HG03064 (cell line): Measurements from ENCODE around the gene SYK.
"Not testable (repeated sequence)": the region's sequence is repeated elsewhere in the genome, so short reads cannot be mapped to it uniquely, and the experiment has no call there.

Experiments used
- ATAC-seq: cut with Tn5 transposase; IDR thresholded peaks from one replicate; pipeline ENCODE4 v1.9.1; 2021; ENCODE audit warnings: low read depth; ENCODE audit not compliant: unreplicated experiment

The SYK gene

DNA sequence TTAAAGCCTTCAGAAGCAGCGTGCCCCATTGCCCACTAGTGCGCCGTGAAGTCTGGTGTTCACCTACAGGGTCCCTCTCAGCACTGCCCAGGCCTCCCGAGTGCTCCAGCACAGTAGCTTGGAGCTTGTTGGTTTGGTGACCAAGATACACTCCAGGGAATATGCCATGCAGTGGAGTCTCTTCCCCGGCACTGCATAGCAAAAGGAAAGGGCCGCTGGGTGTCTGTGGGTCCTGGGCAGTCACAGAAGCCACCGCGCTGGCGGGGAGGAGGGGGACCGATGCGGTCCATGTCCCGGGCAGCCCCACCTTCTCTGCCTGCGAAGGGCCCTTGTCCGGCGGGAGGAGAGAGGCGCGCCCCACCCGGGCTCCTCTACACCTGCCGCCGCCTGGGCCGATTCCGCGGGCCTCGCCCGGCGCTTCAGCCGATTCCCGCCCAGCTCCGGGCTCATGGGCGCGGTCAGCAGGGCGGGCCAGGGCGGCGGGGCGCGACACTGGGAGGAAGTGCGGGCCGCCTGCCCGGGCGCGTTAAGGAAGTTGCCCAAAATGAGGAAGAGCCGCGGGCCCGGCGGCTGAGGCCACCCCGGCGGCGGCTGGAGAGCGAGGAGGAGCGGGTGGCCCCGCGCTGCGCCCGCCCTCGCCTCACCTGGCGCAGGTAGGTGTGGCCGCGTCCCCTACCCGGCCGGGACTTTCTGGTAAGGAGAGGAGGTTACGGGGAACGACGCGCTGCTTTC is at the start of gene SYK:
Gene SYK, plus strand, starts transcription at position 579 of the 732 bp plus-strand sequence. CDS start 42,080 bp downstream, outside the sequence.
- ATAC-seq: peak; percentile 36

DNA sequence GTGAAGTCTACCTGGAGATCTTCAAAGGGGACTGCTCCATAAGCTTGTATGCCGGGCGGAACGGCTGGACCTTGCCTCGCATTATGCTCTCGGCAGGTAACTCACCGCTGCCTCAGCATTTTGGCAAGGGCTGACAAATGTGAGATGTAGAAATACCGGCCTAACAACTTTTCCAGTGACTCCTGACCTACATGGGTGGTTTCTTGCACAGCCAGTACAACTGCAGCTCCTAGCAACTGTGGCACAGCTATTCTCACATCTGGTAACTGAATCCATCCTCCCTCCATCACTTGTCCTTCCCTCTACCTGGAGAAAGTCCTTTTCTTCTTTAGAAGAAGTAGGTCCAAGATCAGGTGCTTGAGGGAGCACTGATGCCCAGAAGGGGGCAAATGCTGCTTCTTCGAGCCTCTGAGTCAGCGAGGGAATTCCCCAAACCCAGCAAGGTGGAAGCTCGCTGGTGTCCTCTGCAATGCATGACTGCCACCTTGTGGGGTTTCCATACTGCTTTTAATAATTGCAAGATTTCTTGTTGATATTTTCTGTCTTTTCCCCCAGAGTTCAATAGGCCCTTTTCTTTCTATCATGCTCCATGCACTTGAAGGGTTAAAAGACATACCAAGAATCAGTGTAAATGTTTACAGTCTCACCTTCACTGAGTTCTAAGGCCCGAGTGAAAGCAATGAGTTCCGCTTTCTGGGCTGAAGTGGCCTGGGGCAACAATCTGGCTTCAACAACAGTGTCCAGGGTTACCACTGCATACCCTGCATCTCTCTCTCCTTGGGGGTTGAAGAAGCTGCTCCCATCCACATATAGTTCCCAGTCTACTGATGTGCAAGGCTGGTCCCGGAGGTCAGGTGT is 45.9 kb upstream of the SYK start:
- ATAC-seq: not testable (repeated sequence)

DNA sequence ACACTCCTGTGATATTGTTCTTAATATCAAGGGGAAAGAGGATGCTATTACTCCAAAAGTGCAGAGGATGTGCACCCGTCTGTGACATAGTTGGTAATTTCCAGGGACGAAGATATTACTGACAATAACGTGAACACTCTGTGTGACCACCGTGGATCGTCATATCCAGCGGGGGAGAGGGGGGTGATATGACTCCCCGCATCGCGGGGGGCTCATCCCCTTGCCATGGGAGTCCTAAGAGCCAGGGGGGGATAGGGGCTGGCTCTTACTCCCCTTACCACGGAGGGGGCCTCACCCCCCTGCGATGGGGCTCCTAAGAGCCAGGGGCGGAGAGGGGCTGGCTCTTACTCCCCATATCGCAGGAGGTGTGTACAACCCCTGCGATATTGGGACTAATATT is 41.0 kb upstream of the SYK start:
- ATAC-seq: not testable (repeated sequence)

DNA sequence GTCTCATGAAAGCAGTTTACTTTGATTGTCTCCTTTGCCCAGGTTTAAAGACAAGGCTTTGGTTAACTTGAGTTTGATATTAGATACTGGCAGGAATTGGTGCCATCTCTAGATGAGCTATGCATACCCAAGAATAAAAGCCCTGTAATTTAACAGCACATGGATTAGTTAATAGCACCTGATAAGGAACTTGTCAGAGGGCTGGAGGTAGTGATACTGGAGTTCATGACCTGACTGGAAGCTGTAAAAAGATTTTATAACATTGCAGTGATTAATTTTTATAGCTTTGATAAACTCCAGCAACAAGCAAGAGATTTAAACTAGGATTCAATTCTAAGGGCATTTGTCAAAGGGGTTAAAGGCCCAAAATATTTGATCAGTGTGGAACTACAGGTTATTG is 34.9 kb upstream of the SYK start:
- no peak for ATAC-seq

DNA sequence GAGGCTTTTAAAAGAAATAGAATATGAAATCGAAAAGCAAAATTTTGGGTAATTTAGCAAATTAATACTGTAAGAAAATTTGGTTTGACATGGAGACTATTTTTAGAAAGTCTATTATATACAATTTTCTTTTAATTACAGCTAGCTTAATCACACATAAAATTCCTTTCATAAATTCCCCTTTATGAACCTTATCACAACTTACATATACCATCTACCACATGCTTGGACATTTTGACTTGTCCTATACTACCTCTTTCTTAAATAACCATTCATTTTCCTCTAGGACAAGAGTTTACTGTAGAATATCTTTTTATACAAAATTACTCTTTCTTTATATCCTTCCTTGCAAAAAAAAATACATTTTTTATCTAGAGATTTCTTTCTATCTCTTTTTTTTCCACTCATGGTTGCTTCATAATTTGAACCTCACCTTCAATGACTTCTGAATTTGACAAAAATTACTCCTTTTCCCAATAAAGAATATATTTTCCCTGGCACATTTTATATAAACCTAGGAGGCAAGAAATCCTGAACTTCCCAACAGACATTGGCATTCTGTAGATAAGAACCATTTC is 34.0 kb upstream of the SYK start:
- no peak for ATAC-seq

DNA sequence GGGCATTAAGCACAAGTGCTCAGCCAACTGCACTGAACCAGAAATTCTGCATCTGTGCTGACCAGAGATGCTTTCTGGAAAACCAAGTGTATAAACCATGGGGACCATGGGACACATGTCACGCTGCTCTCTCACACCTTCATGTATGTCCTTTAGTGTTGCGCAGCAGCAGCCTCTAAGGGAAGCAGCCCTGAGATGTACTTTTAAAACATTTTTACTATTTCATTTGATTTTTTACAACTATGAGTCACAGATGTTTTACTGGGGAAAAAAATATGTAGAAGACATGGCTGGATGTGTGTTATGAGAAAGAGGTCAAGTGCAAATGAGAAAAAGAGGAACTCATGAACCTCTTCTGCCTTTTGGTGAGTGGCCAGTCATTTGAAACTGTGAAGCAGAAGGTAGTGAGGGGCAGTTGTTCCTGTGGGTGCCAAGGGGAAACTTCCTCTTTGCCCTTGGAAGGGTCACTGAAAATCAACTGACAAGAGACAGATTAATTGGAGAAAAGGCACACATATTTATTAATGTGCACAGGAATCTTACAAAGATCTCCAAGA is 31.4 kb upstream of the SYK start:
- no peak for ATAC-seq

DNA sequence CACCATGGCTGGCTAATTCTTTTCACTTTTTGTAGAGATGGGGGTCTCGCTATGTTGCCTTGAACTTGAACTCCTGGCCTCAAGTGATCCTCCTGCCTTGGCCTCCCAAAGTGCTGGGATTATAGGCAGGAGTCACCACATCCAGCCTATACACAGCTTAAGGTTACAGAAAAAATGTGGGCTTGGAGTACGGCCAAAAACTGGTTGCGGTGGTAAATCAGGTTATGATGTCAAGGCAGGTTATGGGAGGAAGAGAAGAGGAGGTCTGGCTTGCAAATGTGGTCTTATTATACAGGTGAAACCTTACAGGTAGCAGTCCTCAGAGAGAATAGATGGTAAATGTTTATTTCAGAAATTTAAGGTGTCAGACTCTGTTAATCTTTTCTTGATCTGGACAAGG is 30.7 kb upstream of the SYK start:
- ATAC-seq: no peak

DNA sequence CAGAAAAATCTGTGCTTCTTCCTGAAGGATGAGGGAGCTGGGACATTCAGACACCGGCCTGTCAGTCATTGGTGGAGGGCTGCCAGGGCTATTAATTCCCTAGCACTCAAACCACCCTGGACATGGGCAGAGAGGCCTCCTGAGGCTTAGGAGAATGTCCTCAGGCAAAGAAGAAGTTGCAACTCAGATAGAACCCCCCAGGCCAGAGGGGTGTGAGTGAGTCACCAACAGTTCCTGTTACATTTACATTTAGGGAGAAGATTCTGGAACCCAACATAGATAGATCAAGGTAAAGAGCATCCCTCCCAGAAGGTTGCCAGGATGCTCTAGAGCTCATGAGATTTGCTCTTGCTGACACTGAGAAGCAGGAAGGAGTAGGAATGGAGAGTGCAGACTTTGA is 29.2 kb upstream of the SYK start:
- ATAC-seq: no peak

DNA sequence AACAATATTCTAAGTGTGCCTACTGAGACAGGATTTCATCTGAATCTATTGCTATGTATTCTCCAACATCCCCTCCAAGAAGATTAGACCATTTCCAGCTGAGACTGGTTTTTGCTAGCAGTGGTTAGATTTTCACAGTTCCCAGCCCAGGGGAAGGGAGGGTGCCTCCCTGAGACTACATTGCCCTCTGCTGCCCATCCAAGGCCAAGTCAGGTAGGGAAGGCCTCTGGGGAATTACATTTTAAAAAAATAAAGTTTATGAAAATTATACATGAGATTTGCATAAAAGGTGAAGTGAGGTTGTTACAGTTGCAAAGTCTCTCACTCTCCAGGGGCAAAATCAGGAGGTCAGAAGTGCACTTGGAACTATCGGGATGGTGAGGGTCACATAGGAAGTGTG is 28.0 kb upstream of the SYK start:
- ATAC-seq: no peak

DNA sequence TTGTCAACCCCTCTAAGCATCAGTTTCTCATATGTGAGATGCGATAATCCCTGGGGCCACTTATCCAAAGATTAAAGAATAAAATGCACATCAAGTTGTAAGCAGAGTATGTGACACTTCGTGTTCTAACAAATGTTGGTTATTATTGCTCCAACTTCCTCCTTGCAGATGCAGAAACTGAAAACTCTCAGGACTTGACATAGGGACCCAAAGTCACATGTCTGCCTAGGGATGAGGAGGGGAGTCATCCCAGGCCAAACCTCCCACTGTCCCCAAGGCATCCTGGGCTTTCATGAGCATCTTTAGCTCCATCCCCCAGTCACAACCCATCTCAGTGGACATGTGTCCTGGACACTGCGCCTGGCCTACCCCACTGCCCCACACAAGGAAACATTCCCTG is 27.5 kb upstream of the SYK start:
- ATAC-seq: no peak

DNA sequence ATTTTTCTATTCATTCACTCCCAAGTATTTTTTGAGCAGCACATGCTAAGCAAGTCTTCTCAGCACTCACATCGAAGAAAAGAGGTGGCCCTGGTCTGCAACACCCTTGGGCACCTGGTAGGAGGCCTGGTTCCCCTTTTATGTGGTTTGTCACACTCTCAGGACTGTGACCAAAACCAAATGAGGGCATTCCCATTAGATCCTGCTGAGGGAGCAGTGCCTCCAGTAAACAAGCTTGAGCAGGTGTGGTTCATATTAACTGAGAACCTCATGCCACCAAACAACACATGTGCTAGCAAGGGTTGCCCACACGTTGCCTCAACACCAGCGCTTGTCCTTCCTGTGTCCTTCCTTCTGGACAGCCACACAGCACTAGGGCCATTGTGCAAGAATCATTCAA is 26.9 kb upstream of the SYK start:
- ATAC-seq: peak; percentile 82

DNA sequence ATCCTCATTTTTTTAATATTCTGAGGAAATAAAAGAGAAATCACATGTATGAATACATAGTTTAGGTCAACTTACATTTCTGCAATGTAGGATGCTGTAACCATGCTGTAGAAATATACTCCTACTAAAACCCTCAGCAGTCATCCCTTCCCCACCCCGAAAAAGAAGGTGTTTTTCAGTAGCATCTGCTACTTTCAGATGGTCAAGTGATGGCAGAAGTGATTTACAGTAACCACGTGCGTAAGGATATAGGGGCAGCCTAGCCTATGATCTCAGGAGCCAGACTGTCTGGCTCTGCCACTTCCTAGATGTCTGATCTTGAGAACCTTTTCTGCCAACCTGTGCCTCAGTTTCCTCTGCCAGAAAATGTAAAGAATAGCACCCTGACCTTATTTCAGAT is 26.0 kb upstream of the SYK start:
- no peak for ATAC-seq

DNA sequence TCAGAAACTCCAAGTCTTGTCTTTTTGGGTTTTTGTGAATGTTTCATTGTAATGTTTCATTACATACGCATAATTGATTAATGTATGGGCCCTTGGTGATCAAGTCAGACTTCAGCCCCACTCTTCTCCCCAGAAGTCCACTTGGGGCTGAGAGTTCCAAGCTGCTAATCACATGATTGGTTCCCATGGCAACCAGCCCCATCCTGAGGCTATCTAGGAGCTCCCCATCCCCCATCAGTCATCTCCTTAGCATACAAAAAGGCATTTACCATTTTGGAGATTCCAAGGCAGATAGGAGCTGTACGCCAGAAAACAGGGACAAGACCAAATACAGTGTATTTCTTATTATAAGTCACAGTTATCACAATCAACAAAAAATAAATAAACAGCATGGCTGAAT is 22.9 kb upstream of the SYK start:
- no peak for ATAC-seq

DNA sequence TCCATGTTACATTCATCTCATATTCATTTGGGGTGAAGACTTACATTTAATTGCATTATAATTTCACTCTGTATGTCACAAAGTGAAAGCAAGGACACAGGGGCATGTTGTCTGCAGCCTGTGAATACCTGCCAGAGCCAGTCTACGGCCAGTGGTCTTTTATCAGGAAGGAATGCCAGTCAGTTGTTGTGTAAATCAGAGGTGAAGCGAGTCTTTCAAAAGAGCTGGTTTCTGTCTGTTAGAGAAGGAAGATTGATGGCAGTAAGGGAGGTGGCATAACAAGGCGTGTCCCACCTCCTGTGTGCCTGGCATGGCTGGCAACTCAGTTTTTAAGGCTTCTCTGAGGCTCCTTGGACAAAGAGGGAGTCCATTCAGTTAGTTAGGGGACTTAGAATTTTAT is 18.1 kb upstream of the SYK start:
- ATAC-seq: no peak

DNA sequence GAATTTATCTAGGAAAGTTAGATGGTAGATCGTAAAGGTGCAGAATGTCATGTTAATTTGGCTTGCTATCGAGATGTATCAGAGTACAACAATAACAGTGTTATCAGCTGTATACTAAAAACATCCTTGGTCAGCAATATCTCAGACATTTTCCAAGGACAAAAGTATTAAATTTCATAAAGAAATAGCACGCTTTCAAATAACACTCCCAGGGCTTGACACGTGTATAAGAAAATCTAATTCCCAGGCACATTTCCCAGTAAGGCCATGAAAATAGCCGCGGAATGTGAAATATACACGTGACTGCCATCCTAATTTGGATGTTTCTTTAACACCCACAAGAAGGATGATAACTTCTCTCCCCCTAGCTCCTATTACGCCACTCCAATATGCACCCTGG is 17.7 kb upstream of the SYK start:
- ATAC-seq: no peak

DNA sequence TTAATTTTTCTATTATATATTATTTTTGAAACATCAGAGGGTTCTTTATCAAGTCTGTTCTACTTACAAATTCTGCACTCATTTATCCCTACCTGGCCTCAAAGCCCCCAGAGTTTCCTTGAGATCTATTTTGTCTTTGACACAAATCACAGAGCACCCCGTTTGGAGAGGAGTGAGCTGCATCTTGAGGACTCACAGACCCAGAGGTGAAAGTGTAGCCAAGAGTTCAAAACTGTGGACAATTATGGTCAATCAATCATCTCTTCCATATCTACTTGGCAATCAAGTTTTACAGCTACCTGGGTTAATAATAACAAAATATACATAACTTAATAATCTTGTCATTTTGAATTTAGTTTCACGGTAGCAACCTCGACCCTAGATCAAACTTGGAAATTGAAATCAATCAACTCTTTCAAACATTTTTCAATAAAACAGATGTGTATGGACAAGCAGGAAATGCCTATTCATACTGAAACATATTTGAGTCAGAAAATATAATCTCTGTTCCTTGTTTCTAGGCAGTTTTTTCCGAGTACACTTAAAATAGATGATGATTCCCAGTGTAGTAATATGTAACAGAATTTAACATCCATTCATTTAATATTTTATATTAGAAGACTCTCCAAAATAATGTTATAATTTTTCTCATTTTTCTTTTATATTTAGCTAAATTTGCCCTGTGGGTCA is 13.7 kb upstream of the SYK start:
- no peak for ATAC-seq

DNA sequence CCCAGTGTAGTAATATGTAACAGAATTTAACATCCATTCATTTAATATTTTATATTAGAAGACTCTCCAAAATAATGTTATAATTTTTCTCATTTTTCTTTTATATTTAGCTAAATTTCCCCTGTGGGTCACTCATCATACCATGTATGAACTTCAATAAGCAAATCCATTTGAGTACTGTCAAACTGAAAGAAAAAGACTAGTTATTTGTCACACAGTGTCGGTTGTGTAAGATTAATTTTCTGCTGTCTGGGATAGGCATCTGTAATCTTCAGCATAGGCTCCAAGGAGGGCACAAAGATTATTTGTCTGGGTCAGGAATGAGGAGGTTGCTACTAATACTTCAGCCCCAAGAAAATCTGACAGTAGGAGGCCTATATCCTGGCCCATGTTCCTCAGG is 13.1 kb upstream of the SYK start:
- not testable (repeated sequence) for ATAC-seq

DNA sequence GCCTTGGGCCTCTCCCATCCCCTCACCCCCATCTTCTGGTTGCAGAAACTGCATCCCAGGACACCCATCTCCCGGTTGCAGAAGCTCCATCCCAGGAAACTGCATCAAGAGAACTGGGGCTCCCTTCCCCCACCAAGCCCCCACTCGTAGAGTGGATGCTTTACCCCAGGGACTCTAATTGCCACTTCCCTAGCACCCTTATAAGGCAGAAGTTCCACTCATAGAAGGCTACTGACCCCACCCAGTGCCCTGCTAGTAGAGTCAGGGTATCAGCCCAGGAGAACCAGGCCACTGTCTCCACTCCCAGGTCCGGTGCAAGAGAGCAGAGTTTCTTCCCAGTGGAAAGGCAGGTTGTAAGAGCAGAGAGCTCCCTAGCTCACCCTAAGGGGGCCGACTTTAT is 12.2 kb upstream of the SYK start:
- ATAC-seq: no peak

DNA sequence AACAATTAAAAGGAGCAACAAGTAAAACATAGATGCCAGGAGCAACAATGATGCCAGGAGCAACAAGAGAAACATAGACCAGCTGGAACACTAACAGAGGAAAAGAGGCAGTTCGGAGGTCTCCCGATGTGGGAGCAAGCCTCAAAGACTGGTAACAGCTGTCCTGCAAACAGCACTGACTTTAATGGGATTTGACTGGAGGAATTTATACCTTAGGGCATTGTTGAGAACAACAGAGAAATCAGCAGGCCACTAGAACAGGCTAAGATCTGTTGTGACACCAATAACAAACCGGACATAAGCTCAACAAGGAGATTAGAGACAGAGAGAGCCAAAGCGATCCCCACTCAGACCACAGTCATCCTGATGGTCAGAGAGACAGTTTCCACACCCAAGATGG is 11.8 kb upstream of the SYK start:
- ATAC-seq: no peak

DNA sequence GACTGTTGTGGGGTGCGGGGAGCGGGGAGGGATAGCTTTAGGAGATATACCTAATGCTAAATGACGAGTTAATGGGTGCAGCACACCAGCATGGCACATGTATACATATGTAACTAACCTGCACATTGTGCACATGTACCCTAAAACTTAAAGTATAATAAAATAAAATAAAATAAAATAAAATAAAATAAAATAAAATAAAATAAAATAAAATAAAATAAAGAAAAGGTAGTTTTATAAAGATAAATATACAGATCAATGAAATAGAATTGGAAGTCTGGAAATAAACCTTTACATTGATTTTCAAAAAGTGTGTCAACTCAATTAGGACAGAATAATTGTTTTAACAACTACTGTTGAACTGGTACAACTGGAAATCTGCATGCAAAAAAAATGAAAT is 8.6 kb upstream of the SYK start:
- not testable (repeated sequence) for ATAC-seq

DNA sequence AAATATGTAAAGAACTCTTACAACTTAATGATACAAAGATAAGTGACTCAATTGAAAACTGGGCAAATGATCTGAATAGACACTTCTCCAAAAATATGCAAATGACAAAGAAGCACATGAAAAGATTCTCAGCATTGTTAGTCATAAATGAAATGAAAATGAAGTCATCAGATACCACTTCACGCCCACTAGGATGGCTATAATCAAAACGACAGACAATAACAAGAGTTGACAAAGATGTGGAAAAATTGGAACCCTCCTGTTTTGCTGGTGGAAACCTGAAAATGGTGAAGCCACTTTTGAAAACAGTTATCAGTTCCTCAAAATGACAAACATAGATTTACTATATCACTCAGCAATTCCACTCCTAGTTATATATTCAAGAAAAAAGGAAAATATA is 7.9 kb upstream of the SYK start:
- ATAC-seq: no peak
